Stomach (tissue), 9 donors: ENCODE data around the gene FANCC. TPM values are rescaled to one million over a fixed set of nuclear protein-coding genes. Genes with fewer than 3 reads are reported as not detected.

Experiments
- DNase-seq, 2 donors: peaks; one replicate each; pipeline versions ENCODE4 v3.0.0 to v3.0.0-alpha.2; 2013 to 2019
- H3K27ac ChIP-seq, 5 donors: fragments of 200-600 bp in 4 of 5; sonication (generic) in 4 of 5; one replicate each; pipeline ENCODE4 v1.5.1; 2013 to 2019; ENCODE audit warnings: mild to moderate bottlenecking in 1 of 5, moderate library complexity in 1 of 5
- H3K27me3 ChIP-seq, 3 donors: fragments of 200-600 bp; sonication (generic); one replicate each; pipeline ENCODE4 v1.5.1; 2017 to 2019; ENCODE audit warnings: mixed run types in 1 of 3
- H3K36me3 ChIP-seq, 4 donors: fragments of 200-600 bp; sonication (generic); 1 replicate in 3 of 4; 2 replicates in 1 of 4; pipeline ENCODE4 v1.5.1; 2016 to 2019
- H3K4me1 ChIP-seq, 4 donors: fragments of 200-600 bp; sonication (generic); one replicate each; pipeline ENCODE4 v1.5.1; 2016 to 2019
- H3K4me3 ChIP-seq, 4 donors: fragments of 200-600 bp; sonication (generic) in 3 of 4; one replicate each; pipeline ENCODE4 v1.5.1; 2016 to 2019; ENCODE audit warnings: mild to moderate bottlenecking in 1 of 4
- H3K9me3 ChIP-seq, 4 donors: fragments of 200-600 bp; sonication (generic); one replicate each; pipeline ENCODE4 v1.5.1; 2016 to 2019
- EP300 ChIP-seq: sonication (generic); formaldehyde crosslinking; IDR thresholded peaks from one replicate; pipeline ENCODE4 v1.6.1; 2017; ENCODE audit warnings: antibody characterized with exemption
- POLR2A ChIP-seq, 4 donors: fragments of 450-650 bp; IDR thresholded peaks; one replicate each; pipeline ENCODE4 v1.6.1; 2016; ENCODE audit warnings: antibody characterized with exemption in 4 of 4, control low read depth in 2 of 4, mild to moderate bottlenecking in 1 of 4, moderate library complexity in 1 of 4
- POLR2AphosphoS5 ChIP-seq, 3 donors: sonication (generic); formaldehyde crosslinking; IDR thresholded peaks; one replicate each; pipeline ENCODE4 v1.6.1; 2016; ENCODE audit warnings: antibody characterized with exemption in 3 of 3
- WGBS, 5 donors: extraction: QIAGEN DNeasy Blood & Tissue Kit in 3 of 5; methylation state at CpG; one replicate each; pipeline versions ENCODE4 v1.1.5 to v1.1.7; 2013 to 2018; 5-methylcytosine and 5-hydroxymethylcytosine counted together
- intact Hi-C: fragments of 100-400 bp; cut with DNase I; formaldehyde crosslinking; loops from one replicate; pipeline ENCODE4 v1.15.1; 2023; ENCODE audit warnings: low total_unique reads
- polyA plus RNA-seq, 3 donors: library from polyadenylated mRNA; stranded (reverse); fragments of 200-250 nt; gene quantifications; one replicate each; pipeline ENCODE4 v1.2.3, GENCODE V29; 2013
- total RNA-seq, 5 donors: library from RNA; depleted of rRNA; stranded (reverse); fragments of >200 nt; gene quantifications; one replicate each; pipeline versions ENCODE4 v1.1.0 to v1.2.3, GENCODE V29; 2014 to 2016
- TF ChIP-seq, protein P1 (sequence below), 7 experiments: fragments of 450-650 bp in 4 of 7; fragments of 200-600 bp in 3 of 7; sonication (generic) in 3 of 7; IDR thresholded peaks; one replicate each; pipeline ENCODE4 v1.5.1; 2016 to 2019; ENCODE audit warnings: antibody characterized with exemption in 7 of 7, control low read depth in 2 of 7, mild to moderate bottlenecking in 1 of 7
- donor health status: healthy with polysubstance abuse.
- donor health status: Bipolar disorder and iron deficiency.
- donor health status: healthy.

The FANCC gene
- total and polyA plus RNA-seq, 8 donors, result 3.1 to 24.5 (median 7.1) TPM

DNA sequence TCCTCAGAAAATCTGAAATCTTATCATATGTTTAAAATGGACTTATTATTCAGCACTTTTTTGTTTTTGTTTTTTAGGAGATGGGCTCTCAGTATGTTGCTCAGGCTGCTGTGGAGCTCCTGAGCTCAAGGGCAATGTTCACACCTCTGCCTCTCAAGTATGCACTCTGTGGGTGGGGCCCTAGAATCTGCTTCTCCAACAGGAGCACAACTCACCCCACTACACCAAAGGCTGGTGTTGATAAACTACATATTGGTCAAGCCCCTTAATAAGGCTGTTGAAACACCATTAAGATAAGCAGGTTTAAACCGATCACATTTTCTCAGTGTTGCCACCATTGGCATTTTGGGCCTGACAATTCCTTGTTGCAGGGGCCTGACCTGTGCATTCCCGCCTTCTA lies 131.6 kb downstream of the FANCC start:
- no peak overlapping the region for H3K27ac ChIP-seq
- no peaks in the 10 kb centered on the region for H3K9me3 ChIP-seq
- H3K36me3 ChIP-seq, result no peaks in the 10 kb centered on the region
- no peak for TF ChIP-seq EP300
- TF ChIP-seq, protein P1, sequence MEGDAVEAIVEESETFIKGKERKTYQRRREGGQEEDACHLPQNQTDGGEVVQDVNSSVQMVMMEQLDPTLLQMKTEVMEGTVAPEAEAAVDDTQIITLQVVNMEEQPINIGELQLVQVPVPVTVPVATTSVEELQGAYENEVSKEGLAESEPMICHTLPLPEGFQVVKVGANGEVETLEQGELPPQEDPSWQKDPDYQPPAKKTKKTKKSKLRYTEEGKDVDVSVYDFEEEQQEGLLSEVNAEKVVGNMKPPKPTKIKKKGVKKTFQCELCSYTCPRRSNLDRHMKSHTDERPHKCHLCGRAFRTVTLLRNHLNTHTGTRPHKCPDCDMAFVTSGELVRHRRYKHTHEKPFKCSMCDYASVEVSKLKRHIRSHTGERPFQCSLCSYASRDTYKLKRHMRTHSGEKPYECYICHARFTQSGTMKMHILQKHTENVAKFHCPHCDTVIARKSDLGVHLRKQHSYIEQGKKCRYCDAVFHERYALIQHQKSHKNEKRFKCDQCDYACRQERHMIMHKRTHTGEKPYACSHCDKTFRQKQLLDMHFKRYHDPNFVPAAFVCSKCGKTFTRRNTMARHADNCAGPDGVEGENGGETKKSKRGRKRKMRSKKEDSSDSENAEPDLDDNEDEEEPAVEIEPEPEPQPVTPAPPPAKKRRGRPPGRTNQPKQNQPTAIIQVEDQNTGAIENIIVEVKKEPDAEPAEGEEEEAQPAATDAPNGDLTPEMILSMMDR (IDR thresholded peaks at IDR 0.05), result no peak
- no peak for TF ChIP-seq POLR2A (IDR thresholded peaks at IDR 0.05)
- no peak for TF ChIP-seq POLR2AphosphoS5 (IDR thresholded peaks at IDR 0.05)
- no peaks in the 10 kb centered on the region for H3K27me3 ChIP-seq
- intact Hi-C loops, result no loop called here
- H3K4me1 ChIP-seq, result peaks cover 3 to 32% (median 20%) of the 10 kb centered on the region in 4 donors
- 83 to 96% (median 88%) methylated on average over 2 of the region's 2 CpGs for WGBS, 5 donors
- no peak overlapping the region for H3K4me3 ChIP-seq
- no peak for DNase-seq

DNA sequence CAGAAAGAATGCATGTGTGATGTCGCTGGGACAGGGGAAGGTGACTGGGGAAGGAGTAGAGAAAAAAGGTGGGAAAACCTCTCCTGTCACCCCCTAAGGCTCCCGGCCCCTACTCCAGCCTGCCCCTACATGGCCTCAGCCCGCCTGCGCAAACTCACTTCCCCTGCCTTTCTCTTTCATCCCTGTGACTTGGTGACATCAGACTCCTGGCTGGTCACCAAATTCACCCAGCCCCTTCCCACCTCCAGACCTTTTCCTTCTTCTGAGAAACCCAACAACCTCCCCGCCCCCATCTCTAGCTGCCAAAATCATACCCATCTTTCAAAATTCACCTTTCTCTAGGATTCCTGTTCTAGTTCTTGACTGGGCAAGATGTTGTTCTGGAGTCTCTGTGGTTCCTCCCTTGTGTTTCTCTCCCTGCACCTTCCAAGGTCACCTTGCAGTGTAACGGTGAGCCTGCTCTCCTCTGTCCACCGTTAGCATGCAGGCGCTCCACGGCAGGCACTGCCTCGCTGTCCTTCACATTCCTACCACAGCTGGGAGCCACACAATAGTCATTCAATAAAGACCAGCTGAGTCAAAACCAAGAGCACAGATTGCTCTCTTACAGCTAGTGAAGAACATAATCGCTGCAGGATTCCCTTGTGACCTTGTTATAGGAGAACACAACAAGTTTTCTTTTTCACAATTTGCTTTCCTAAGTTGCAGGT lies 134.5 kb downstream of the FANCC start:
- TF ChIP-seq, protein P1 (IDR thresholded peaks at IDR 0.05), result peak in 2 of 7 experiments; percentile 7 to 13
- TF ChIP-seq EP300, result no peak

DNA sequence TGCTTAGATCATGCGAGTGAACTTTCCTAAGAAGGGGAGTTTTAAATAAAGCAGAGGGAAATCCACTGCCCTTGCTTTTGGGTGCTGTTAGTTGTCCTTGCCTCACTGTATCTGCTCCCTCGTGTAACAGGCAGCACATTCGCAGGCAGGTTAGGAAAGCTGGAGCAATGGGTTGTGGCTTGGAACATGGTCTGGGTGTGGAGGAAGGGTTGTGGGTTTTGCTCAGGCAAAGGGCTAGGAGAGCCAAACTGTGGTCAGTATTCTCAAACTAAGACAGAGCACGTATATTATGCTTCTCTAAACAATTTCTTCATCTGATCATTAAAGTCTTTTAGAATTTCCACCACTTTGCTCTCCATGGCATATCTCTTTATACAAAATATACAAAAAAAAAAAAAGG lies 135.7 kb downstream of the FANCC start:
- 84 to 92% (median 90%) methylated on average over 4 of the region's 4 CpGs for WGBS, 5 donors
- no peak for TF ChIP-seq POLR2A (IDR thresholded peaks at IDR 0.05)
- no peak for TF ChIP-seq EP300
- TF ChIP-seq POLR2AphosphoS5 (IDR thresholded peaks at IDR 0.05), result no peak

More for the DNA sequence above, 134.5 kb downstream of the FANCC start:
- Histone ChIP-seq H3K4me1 (peaks cover 0 to 5% (median 1%) of the 10 kb centered on the region in 4 donors), H3K27me3 (no peaks in the 10 kb centered on the region), H3K36me3 (no peaks in the 10 kb centered on the region), H3K4me3 (no peak overlapping the region), H3K27ac (no peak overlapping the region), H3K9me3 (no peaks in the 10 kb centered on the region)
- intact Hi-C loops, result no loop called here
- peak in 1 of 2 donors; percentile 44 for DNase-seq
- 81 to 94% (median 88%) methylated on average over 11 of the region's 11 CpGs for WGBS, 5 donors

DNA sequence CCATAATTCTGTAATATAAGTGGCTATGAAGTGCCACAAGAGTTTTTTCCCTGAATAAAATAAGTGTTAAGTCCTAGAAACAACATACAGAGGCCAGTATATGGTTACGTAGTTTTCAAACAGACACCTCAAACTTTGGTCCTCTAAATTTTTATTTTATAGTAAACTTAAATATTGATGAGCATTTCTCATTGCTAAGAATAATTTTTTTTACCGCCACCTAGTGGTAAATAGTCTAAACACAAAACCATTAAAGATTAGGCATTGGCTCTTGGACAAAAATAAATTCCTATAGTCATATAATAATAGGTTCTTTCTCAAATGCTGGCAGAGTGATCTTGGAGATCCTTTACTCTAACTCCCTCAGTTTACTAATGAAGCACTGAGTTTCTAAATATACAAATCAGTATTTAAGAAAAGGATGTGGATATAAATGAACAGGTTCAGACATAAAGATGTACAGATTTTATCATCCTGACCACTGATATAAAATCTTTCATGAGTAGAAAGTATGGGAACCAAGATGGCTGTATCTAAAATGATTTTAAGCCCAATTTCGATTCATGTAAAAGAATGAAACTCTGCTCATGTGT lies 136.2 kb downstream of the FANCC start:
- no peaks in the 10 kb centered on the region for H3K9me3 ChIP-seq
- peaks cover 0 to 5% (median 0%) of the 10 kb centered on the region in 4 donors for H3K4me1 ChIP-seq
- intact Hi-C loops, result no loop called here
- DNase-seq, result no peak
- H3K27me3 ChIP-seq, result no peaks in the 10 kb centered on the region
- no peak overlapping the region for H3K4me3 ChIP-seq
- no peaks in the 10 kb centered on the region for H3K36me3 ChIP-seq
- WGBS, 5 donors, result 69 to 74% (median 72%) methylated on average over 3 of the region's 3 CpGs
- TF ChIP-seq POLR2AphosphoS5 (IDR thresholded peaks at IDR 0.05), result no peak
- TF ChIP-seq, protein P1 (IDR thresholded peaks at IDR 0.05), result peak in 3 of 7 experiments; percentile 8 to 66 (median 55)
- TF ChIP-seq POLR2A (IDR thresholded peaks at IDR 0.05), result no peak
- no peak overlapping the region for H3K27ac ChIP-seq

More for the DNA sequence above, 135.7 kb downstream of the FANCC start:
- no peak overlapping the region for H3K27ac ChIP-seq
- H3K4me3 ChIP-seq, result no peak overlapping the region
- intact Hi-C loops, result no loop called here
- DNase-seq, result no peak
- peaks cover 0 to 5% (median 0%) of the 10 kb centered on the region in 4 donors for H3K4me1 ChIP-seq
- no peaks in the 10 kb centered on the region for H3K27me3 ChIP-seq
- no peaks in the 10 kb centered on the region for H3K36me3 ChIP-seq
- H3K9me3 ChIP-seq, result no peaks in the 10 kb centered on the region

DNA sequence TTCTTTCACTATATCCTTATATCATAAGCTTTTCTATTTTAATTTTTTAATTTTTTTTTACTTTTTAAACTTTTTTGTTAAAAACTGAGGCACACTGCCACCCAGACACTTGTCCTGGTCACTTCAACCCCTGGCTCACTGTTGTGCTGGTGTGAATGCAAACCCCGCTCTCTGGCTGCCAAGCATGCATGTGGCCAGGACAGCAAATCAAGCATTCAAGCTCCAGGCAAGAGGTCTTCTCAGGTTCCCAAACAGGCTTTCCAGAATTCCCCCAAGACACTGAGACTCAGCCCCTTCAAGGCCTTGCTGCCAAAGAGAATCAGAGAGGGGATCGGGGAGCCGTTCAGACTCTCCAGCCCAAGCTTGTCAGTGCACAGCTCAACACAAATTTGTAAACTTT lies 139.9 kb downstream of the FANCC start:
- no peaks in the 10 kb centered on the region for H3K9me3 ChIP-seq
- DNase-seq, result no peak
- no peak overlapping the region for H3K4me3 ChIP-seq
- TF ChIP-seq EP300 (no peak), POLR2AphosphoS5 (IDR thresholded peaks at IDR 0.05) (no peak), POLR2A (IDR thresholded peaks at IDR 0.05) (no peak)
- TF ChIP-seq, protein P1 (IDR thresholded peaks at IDR 0.05), result no peak
- intact Hi-C loops, result no loop called here
- 88 to 97% (median 92%) methylated on average over 3 of the region's 3 CpGs for WGBS, 5 donors
- no peaks in the 10 kb centered on the region for H3K36me3 ChIP-seq
- H3K27ac ChIP-seq, result no peak overlapping the region
- H3K27me3 ChIP-seq, result no peaks in the 10 kb centered on the region
- H3K4me1 ChIP-seq, result no peaks in the 10 kb centered on the region
